Endothelial cell of umbilical vein (primary cell): ENCODE results near the gene WDFY3. TPM values are rescaled to one million over a fixed set of nuclear protein-coding genes. Genes with fewer than 3 reads are reported as not detected.
A peak's percentile ranks its signal among the peaks of the same experiment; 100 is the strongest.

Experiments used
- BruUV-seq: library from RNA; stranded (reverse); fragments of 400-500 nt; replicated peaks from 2 replicates; lab custom pipeline; 2021; lab: Mats Ljungman, UMichigan
- CTCF ChIA-PET: fragments of 300-600, 350-600 bp; sonication (Branson Sonifier 250); formaldehyde crosslinking; loops from one replicate; lab custom pipeline; 2021; ENCODE audit warnings: antibody characterized with exemption, inconsistent platforms; lab: Charles Lee
- POLR2A ChIA-PET: fragments of 300-600, 350-600 bp; sonication (Branson Sonifier 250); formaldehyde crosslinking; loops from one replicate; lab custom pipeline; 2021; ENCODE audit warnings: antibody characterized with exemption, inconsistent platforms; lab: Charles Lee
- DNase-seq: peaks from one replicate; pipeline ENCODE4 v3.0.0-alpha.2; 2011; ENCODE audit warnings: low read depth, low spot score
- FAIRE-seq: peaks from 2 replicates; lab custom pipeline; 2011; peaks lifted over from hg19 to GRCh38; lab: Jason Lieb, UNC
- H2AFZ ChIP-seq: 2 replicates; pipeline ENCODE4 v1.6.0; 2012; ENCODE audit warnings: low read depth, low read length, control low read depth, inconsistent platforms
- H3K27ac ChIP-seq: 2 replicates; pipeline ENCODE4 v1.5.1; 2011; ENCODE audit warnings: low read depth, mild to moderate bottlenecking, control low read depth, low read length, moderate library complexity; ENCODE audit not compliant: insufficient read depth
- H3K27me3 ChIP-seq, 2 experiments: 2 replicates each; pipeline versions ENCODE4 v1.6.0 to v1.6.1; 2011; ENCODE audit warnings: low read length in 2 of 2, mixed read lengths in 1 of 2; ENCODE audit not compliant: control insufficient read depth in 2 of 2, insufficient read depth in 2 of 2
- H3K36me3 ChIP-seq, 2 experiments: 2 replicates in 1 of 2; 3 replicates in 1 of 2; pipeline ENCODE4 v1.5.1; 2011; ENCODE audit warnings: low read length in 2 of 2, mild to moderate bottlenecking in 1 of 2, moderate library complexity in 1 of 2; ENCODE audit not compliant: control insufficient read depth in 2 of 2, insufficient read depth in 2 of 2; ENCODE audit errors: extremely low read depth in 1 of 2
- H3K4me1 ChIP-seq: 3 replicates; pipeline ENCODE4 v1.5.1; 2011; ENCODE audit warnings: mild to moderate bottlenecking, low read length; ENCODE audit not compliant: control insufficient read depth, insufficient read depth; ENCODE audit errors: extremely low read depth
- H3K4me2 ChIP-seq: 2 replicates; pipeline ENCODE4 v1.6.1; 2011; ENCODE audit warnings: low read length, control low read depth, mixed read lengths; ENCODE audit not compliant: insufficient read depth
- H3K4me3 ChIP-seq, 3 experiments: fragments of 200-600 bp in 1 of 3; sonication (generic), shearing (Covaris generic) in 1 of 3; replicated peaks in 1 of 3; 2 replicates each; pipeline ENCODE4 v1.5.1; 2011 to 2016; ENCODE audit warnings: control low read depth in 3 of 3, low read length in 3 of 3, mild to moderate bottlenecking in 2 of 3, inconsistent platforms in 1 of 3, low read depth in 1 of 3, moderate library complexity in 1 of 3; ENCODE audit not compliant: insufficient read depth in 1 of 3
- H3K79me2 ChIP-seq: 2 replicates; pipeline ENCODE4 v1.6.0; 2012; ENCODE audit warnings: low read length, inconsistent platforms; ENCODE audit not compliant: control insufficient read depth, insufficient read depth
- H3K9ac ChIP-seq: replicated peaks from 2 replicates; pipeline ENCODE3; 2011; ENCODE audit warnings: low read length, control low read depth; ENCODE audit not compliant: insufficient read depth; ENCODE audit errors: extremely low read depth
- H3K9me1 ChIP-seq: replicated peaks from 3 replicates; pipeline ENCODE4 v1.6.0; 2011; ENCODE audit warnings: mild to moderate bottlenecking, low read length; ENCODE audit not compliant: control insufficient read depth, insufficient read depth; ENCODE audit errors: extremely low read depth
- H3K9me3 ChIP-seq: replicated peaks from 2 replicates; pipeline ENCODE4 v1.5.1; 2012; ENCODE audit warnings: low read length, inconsistent platforms; ENCODE audit not compliant: control insufficient read depth, insufficient read depth
- H4K20me1 ChIP-seq: replicated peaks from 2 replicates; pipeline ENCODE3; 2011; ENCODE audit warnings: mild to moderate bottlenecking, low read length; ENCODE audit not compliant: control insufficient read depth, insufficient read depth; ENCODE audit errors: extremely low read depth
- EZH2 ChIP-seq: IDR thresholded peaks from 2 replicates; pipeline ENCODE4 v1.6.1; 2012; ENCODE audit warnings: borderline replicate concordance, low read depth, mild to moderate bottlenecking, moderate library complexity, low read length, inconsistent platforms; ENCODE audit not compliant: severe bottlenecking
- FOS ChIP-seq: IDR thresholded peaks from 2 replicates; pipeline ENCODE4 v1.6.1; 2011; ENCODE audit warnings: mild to moderate bottlenecking, low read length, moderate library complexity, borderline replicate concordance; ENCODE audit not compliant: insufficient read depth
- GATA2 ChIP-seq: IDR thresholded peaks from 2 replicates; pipeline ENCODE4 v1.7.0; 2011; ENCODE audit warnings: low read depth, mild to moderate bottlenecking, moderate library complexity, mixed read lengths, low read length; ENCODE audit not compliant: insufficient read length, insufficient read depth
- JUN ChIP-seq: IDR thresholded peaks from 2 replicates; pipeline ENCODE4 v1.6.1; 2011; ENCODE audit warnings: borderline replicate concordance, low read depth; ENCODE audit not compliant: insufficient read length, insufficient read depth
- MYC ChIP-seq: IDR thresholded peaks from one replicate; pipeline ENCODE4 v1.6.1; 2011; ENCODE audit warnings: mild to moderate bottlenecking, low read depth, low read length
- POLR2A ChIP-seq: IDR thresholded peaks from 2 replicates; pipeline ENCODE4 v1.6.1; 2012; ENCODE audit warnings: low read depth, mild to moderate bottlenecking, control low read depth, low read length
- POLR2AphosphoS5 ChIP-seq: IDR thresholded peaks from 2 replicates; pipeline ENCODE4 v1.6.1; 2012; ENCODE audit warnings: low read depth, mild to moderate bottlenecking, control low read depth, low read length, moderate library complexity; ENCODE audit not compliant: insufficient read depth
- dilution Hi-C: fragments of 300-500 bp; cut with MboI; formaldehyde crosslinking; loops from one replicate; pipeline ENCODE4 v1.15.0; 2019; ENCODE audit warnings: low sequenced_read_pairs; ENCODE audit not compliant: extremely low pct_ligation_motif_present
- intact Hi-C: fragments of 100-400 bp; cut with micrococcal nuclease; formaldehyde crosslinking; loops from one replicate; pipeline ENCODE4 v1.10.0; 2022
- polyA plus RNA-seq, 4 experiments: library from polyadenylated mRNA; depleted of rRNA in 3 of 4; stranded (reverse) in 3 of 4; unstranded in 1 of 4; fragments of >200 nt; gene quantifications; 2 replicates each; pipeline versions ENCODE4 v1.2.1 to v1.2.3, GENCODE V29; 2011 to 2012; ENCODE audit warnings: missing spikeins in 1 of 4
- total RNA-seq: library from RNA; stranded (reverse); gene quantifications from 2 replicates; pipeline ENCODE4 v1.2.3, GENCODE V29; 2021
- TF ChIP-seq, protein P1 (sequence below): IDR thresholded peaks from 2 replicates; pipeline ENCODE4 v1.6.1; 2011; ENCODE audit not compliant: insufficient read depth, insufficient read length
- TF ChIP-seq, protein P2 (sequence below), 2 donors: IDR thresholded peaks; 1 replicate in 1 of 2; 2 replicates in 1 of 2; pipeline ENCODE4 v1.5.1; 2011; ENCODE audit warnings: low read length in 2 of 2, mild to moderate bottlenecking in 2 of 2, moderate library complexity in 2 of 2, control low read depth in 1 of 2, inconsistent platforms in 1 of 2, low read depth in 1 of 2; ENCODE audit not compliant: insufficient read depth in 1 of 2; ENCODE audit errors: extremely low read depth in 1 of 2

The WDFY3 gene
- total and polyA plus RNA-seq, 2 donors (not counting 3 experiments of a cell fraction or from before 2014, with no cell fraction given): 37.0 to 113 TPM

DNA sequence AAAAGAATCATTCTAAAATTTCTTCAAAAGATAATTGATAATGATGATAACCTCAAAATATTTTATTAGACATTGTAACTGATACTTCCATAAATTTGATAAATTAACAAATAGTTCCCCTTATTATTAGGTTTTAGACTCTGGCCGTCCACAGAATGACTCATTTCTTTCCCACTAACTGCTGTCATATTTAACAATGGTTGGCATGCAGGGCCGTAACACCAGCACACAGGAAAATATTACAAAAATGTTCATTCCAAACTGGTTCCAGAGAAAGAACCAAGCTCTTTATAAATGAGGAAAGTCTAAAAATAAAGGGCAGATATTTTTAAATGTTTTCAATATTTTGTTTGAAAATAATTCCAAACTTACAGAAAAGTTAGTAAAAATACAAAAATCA, 28.2 kb downstream of the WDFY3 start:
- H3K79me2 ChIP-seq: peaks cover 79% of the 10 kb centered on the region
- FAIRE-seq (peak; percentile 83), DNase-seq (peak; percentile 85)
- H3K4me3 ChIP-seq: peak overlapping the region in 1 of 3 experiments; percentile 37
- TF ChIP-seq MYC (no peak), JUN (peak; percentile 77), FOS (peak; percentile 88), POLR2AphosphoS5 (no peak)
- TF ChIP-seq, protein P1, sequence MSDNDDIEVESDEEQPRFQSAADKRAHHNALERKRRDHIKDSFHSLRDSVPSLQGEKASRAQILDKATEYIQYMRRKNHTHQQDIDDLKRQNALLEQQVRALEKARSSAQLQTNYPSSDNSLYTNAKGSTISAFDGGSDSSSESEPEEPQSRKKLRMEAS: no peak
- BruUV-seq: no TSS peak
- H3K4me2 ChIP-seq: peak overlapping the region; percentile 84
- H3K9ac ChIP-seq: peak overlapping the region; percentile 35
- peaks cover 28% of the 10 kb centered on the region for H3K4me1 ChIP-seq
- CTCF ChIA-PET: interaction anchor here (0.6 to 1.6 kb wide), 9 partner anchors 10 to 188 kb away, joined by 3 to 6 read pairs (median 3); partner anchors contain the start of gene WDFY3
- H3K9me3 ChIP-seq: no peaks in the 10 kb centered on the region
- no peak overlapping the region for H2AFZ ChIP-seq
- H3K27ac ChIP-seq: peak overlapping the region; percentile 53
- no peaks in the 10 kb centered on the region for H3K27me3 ChIP-seq
- POLR2A ChIA-PET: interaction anchor here (1.2 kb wide), 1 partner anchor 28 kb away, joined by 4 read pairs; the partner anchor contains the start of gene WDFY3
- no peaks in the 10 kb centered on the region for H3K36me3 ChIP-seq
- dilution Hi-C loops: no loop called here
- intact Hi-C loops: loop anchor here (1.0 to 2.0 kb wide), 3 partner anchors 14 to 68 kb away; partner anchors contain the start of gene WDFY3
- H4K20me1 ChIP-seq: peaks cover 2% of the 10 kb centered on the region
- no peaks in the 10 kb centered on the region for H3K9me1 ChIP-seq

GRCh38 chr4:84937381-84937977, 29.0 kb downstream of the WDFY3 start:
- Histone ChIP-seq H3K36me3 (no peaks in the 10 kb centered on the region), H4K20me1 (no peaks in the 10 kb centered on the region), H3K9ac (peak overlapping the region; percentile 35), H3K79me2 (peaks cover 74% of the 10 kb centered on the region), H3K4me2 (peak overlapping the region; percentile 84), H3K4me1 (peaks cover 28% of the 10 kb centered on the region), H3K27ac (peak overlapping the region; percentile 53), H3K27me3 (no peaks in the 10 kb centered on the region), H3K9me3 (no peaks in the 10 kb centered on the region), H3K9me1 (no peaks in the 10 kb centered on the region), H3K4me3 (peak overlapping the region in 1 of 3 experiments; percentile 37), H2AFZ (no peak overlapping the region)
- BruUV-seq: no TSS peak
- POLR2A ChIA-PET: no interaction called here
- CTCF ChIA-PET: no interaction called here
- intact Hi-C loops (no loop called here), dilution Hi-C loops (no loop called here)
- TF ChIP-seq POLR2AphosphoS5 (no peak), POLR2A (no peak), GATA2 (no peak), JUN (no peak), MYC (no peak), EZH2 (no peak), FOS (no peak)
- TF ChIP-seq, protein P2, sequence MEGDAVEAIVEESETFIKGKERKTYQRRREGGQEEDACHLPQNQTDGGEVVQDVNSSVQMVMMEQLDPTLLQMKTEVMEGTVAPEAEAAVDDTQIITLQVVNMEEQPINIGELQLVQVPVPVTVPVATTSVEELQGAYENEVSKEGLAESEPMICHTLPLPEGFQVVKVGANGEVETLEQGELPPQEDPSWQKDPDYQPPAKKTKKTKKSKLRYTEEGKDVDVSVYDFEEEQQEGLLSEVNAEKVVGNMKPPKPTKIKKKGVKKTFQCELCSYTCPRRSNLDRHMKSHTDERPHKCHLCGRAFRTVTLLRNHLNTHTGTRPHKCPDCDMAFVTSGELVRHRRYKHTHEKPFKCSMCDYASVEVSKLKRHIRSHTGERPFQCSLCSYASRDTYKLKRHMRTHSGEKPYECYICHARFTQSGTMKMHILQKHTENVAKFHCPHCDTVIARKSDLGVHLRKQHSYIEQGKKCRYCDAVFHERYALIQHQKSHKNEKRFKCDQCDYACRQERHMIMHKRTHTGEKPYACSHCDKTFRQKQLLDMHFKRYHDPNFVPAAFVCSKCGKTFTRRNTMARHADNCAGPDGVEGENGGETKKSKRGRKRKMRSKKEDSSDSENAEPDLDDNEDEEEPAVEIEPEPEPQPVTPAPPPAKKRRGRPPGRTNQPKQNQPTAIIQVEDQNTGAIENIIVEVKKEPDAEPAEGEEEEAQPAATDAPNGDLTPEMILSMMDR (IDR thresholded peaks at IDR 0.05; ENCODE audit: extremely low read depth in 1 of 2, insufficient read depth in 1 of 2, low read depth in 1 of 2, low read length in 2 of 2): no peak
- TF ChIP-seq, protein P1: no peak
- FAIRE-seq (peak; percentile 47), DNase-seq (peak; percentile 63)
